Measurements from ENCODE around the gene CDC42BPA.

DNA sequence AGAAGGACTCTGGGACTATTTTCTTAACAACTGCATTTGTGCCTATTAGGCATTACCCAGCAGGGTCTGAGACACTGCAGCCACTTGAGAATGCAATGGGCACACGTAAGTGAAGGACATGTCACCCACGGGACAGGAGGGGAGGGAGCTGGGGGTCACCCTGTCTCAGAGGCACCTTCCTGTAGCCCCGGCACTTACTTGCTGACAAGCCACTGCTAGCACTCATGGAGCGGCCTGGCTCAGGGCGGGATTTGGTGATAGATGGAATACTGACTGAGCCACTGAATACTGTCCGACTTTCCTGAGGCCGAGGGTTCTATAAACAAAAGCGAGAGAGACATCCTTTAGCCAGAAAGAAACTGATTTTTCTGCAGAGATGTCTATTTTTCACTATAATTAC lies 313.5 kb downstream of the CDC42BPA start:
- TF ChIP-seq, protein P1, sequence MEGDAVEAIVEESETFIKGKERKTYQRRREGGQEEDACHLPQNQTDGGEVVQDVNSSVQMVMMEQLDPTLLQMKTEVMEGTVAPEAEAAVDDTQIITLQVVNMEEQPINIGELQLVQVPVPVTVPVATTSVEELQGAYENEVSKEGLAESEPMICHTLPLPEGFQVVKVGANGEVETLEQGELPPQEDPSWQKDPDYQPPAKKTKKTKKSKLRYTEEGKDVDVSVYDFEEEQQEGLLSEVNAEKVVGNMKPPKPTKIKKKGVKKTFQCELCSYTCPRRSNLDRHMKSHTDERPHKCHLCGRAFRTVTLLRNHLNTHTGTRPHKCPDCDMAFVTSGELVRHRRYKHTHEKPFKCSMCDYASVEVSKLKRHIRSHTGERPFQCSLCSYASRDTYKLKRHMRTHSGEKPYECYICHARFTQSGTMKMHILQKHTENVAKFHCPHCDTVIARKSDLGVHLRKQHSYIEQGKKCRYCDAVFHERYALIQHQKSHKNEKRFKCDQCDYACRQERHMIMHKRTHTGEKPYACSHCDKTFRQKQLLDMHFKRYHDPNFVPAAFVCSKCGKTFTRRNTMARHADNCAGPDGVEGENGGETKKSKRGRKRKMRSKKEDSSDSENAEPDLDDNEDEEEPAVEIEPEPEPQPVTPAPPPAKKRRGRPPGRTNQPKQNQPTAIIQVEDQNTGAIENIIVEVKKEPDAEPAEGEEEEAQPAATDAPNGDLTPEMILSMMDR (IDR thresholded peaks at IDR 0.05), result no peak
- no peak for TF ChIP-seq POLR2A (IDR thresholded peaks at IDR 0.05)
- no peak for TF ChIP-seq POLR2AphosphoS5 (IDR thresholded peaks at IDR 0.05)
- TF ChIP-seq EP300 (IDR thresholded peaks at IDR 0.05), result no peak

Data from stomach (tissue), 4 donors.